Endothelial cell of umbilical vein (primary cell): ENCODE data around the gene GBE1.

Source experiments
- CTCF ChIP-seq, 2 donors: IDR thresholded peaks; 1 replicate in 1 of 2; 2 replicates in 1 of 2; pipeline ENCODE4 v1.5.1; 2011; ENCODE audit warnings: low read length in 2 of 2, mild to moderate bottlenecking in 2 of 2, moderate library complexity in 2 of 2, control low read depth in 1 of 2, inconsistent platforms in 1 of 2, low read depth in 1 of 2; ENCODE audit not compliant: insufficient read depth in 1 of 2; ENCODE audit errors: extremely low read depth in 1 of 2
- EZH2 ChIP-seq: IDR thresholded peaks from 2 replicates; pipeline ENCODE4 v1.6.1; 2012; ENCODE audit warnings: borderline replicate concordance, low read depth, mild to moderate bottlenecking, moderate library complexity, low read length, inconsistent platforms; ENCODE audit not compliant: severe bottlenecking
- FOS ChIP-seq: IDR thresholded peaks from 2 replicates; pipeline ENCODE4 v1.6.1; 2011; ENCODE audit warnings: mild to moderate bottlenecking, low read length, moderate library complexity, borderline replicate concordance; ENCODE audit not compliant: insufficient read depth
- JUN ChIP-seq: IDR thresholded peaks from 2 replicates; pipeline ENCODE4 v1.6.1; 2011; ENCODE audit warnings: borderline replicate concordance, low read depth; ENCODE audit not compliant: insufficient read length, insufficient read depth
- MAX ChIP-seq: IDR thresholded peaks from 2 replicates; pipeline ENCODE4 v1.6.1; 2011; ENCODE audit not compliant: insufficient read depth, insufficient read length
- MYC ChIP-seq: IDR thresholded peaks from one replicate; pipeline ENCODE4 v1.6.1; 2011; ENCODE audit warnings: mild to moderate bottlenecking, low read depth, low read length
- POLR2A ChIP-seq: IDR thresholded peaks from 2 replicates; pipeline ENCODE4 v1.6.1; 2012; ENCODE audit warnings: low read depth, mild to moderate bottlenecking, control low read depth, low read length
- POLR2AphosphoS5 ChIP-seq: IDR thresholded peaks from 2 replicates; pipeline ENCODE4 v1.6.1; 2012; ENCODE audit warnings: low read depth, mild to moderate bottlenecking, control low read depth, low read length, moderate library complexity; ENCODE audit not compliant: insufficient read depth

- no peak for TF ChIP-seq POLR2A
- no peak for TF ChIP-seq CTCF (IDR thresholded peaks at IDR 0.05; ENCODE audit: extremely low read depth in 1 of 2, insufficient read depth in 1 of 2, low read depth in 1 of 2, low read length in 2 of 2)
- TF ChIP-seq MYC = no peak
- no peak for TF ChIP-seq FOS
- no peak for TF ChIP-seq POLR2AphosphoS5
- TF ChIP-seq EZH2 = no peak
- no peak for TF ChIP-seq MAX
- no peak for TF ChIP-seq JUN
Observed at GRCh38 chr3:81601707-81602305, 159.6 kb downstream of the GBE1 start.
